GM19193 (cell line): Measurements from ENCODE around the gene CD5L.

ENCODE experiments used
- POLR2A ChIP-seq: IDR thresholded peaks from 4 replicates; pipeline ENCODE4 v1.6.1; 2011; ENCODE audit not compliant: insufficient read depth, insufficient read length; ENCODE audit errors: extremely low read depth

Gene CD5L

DNA sequence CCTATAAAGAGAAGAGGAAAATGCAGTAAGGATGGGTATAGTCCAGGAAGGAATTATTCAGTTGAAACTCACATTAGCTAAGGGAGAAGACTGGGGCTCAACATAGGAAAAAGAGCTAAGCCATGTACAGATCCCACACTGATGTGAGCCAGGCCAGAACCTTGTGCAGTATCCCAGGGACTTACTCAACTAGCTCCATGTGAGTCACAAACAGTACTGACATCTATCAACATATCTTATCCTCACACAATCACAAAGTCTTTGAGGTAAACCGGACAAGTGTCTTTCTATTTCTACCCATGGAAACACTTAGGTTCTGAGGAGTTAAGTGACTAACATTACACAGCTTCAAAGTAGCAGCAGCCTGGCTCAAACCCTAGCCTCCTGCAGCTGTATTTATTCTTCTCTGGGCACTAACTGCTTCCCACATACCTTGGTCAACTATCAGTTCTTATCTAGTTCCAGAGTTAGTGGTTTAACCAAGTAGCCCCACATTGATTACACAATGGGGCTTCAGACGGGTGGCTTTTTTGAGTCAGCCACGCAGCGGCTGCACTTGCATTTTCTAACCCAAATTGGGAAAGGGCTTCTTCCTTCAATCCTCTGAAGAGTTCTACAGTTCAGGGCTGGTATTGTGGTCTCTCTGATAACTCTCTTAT lies 9.5 kb downstream of the CD5L start:
- no peak for TF ChIP-seq POLR2A

DNA sequence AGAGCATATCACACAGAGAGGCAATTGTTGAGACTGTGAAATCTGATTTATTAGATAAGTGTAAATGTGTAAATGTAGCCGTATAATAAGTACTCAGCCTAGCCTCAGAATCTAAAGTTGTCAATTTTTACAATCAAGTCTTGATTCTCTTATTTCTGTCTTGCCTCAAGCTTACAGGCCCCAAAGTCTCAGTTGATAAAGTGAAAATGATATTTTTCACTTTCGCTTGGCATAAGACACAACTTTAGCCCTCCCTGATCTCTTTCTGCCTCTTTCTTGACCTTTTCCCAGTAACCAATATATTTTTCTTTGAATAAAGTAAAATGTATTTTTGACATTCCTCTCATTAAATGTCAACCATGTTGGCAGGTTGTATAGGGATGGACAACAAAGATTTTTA lies 10.7 kb downstream of the CD5L start:
- TF ChIP-seq POLR2A = no peak

DNA sequence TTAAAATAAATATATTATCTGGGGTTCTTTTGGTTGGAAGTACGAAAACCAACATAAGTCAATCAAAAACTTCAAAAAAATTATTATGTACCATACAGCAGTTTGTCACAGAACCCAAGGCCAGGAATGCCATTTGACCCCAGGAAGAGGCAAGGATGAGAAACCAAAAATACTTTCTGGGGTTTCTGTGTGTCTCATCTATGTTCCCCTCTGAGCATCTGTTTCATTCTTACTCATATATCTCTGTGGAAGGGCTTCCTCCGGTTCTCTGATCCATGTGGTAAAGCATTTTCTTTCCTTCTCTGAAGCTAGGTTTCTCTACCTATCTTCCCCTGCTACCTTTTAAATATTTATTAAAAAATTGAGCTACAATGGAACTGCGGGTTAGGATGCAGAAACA lies 11.9 kb downstream of the CD5L start:
- TF ChIP-seq POLR2A = no peak

DNA sequence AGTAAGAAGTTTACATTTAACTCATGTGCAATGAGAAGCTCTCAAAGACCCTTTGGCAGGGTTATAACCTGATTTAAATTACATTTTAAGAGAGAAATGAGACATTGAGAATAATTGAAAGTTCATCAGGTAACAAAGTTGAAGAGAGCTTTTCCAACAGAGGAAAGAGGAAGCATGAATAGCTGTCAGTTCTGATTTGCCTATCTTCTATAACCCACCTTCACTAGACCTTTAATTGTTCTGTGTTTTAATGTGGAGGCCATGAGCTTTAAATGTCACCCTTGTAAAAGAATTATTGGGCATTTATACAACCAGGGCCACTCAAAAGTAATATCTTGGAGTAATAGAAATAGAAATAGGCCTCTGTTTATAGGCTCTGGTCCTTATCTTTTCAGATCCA lies 12.4 kb downstream of the CD5L start:
- no peak for TF ChIP-seq POLR2A

DNA sequence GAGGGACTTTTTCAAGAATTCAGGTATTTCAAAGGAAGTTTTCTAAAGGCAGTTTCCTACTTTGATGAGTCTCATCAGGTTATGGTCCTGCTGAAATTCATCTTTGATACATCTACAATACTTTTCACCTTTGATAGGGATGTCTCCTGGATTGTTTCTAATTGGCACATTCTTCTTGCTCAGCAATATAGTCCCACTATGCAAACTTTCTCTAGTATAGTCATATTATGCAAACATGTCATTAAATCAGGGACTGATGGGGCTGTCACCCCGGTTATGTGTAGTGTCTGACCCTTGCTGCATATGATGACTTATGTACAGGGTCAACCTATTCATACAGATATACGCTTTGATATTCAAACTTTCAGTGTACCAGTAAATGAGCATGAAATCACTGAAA lies 21.3 kb downstream of the CD5L start:
- TF ChIP-seq POLR2A = no peak

DNA sequence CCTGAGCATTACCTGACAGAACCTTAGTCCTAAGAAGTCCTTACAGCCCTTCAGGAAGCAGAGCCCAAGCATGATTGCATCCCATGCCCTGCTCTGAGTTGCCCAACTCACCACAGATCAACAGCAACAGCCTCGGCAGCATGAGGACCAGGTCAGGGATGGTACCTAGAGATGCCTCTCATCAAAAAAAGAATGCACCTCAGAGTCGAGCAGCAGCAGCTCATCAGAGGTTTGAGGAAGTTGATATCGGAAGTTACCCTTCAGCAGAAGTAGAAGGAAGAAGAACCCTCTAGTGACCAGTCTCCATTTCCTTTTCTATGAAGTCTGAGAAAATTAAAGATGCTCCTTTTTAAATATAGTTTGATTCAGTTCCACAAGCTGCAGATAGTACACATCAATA lies 21.7 kb downstream of the CD5L start, which contains the start of gene FCRL1:
FCRL1 (minus strand) TSS at position 225 of the 400 bp plus-strand sequence; CDS start at position 142, 83 bp downstream.
- no peak for TF ChIP-seq POLR2A

DNA sequence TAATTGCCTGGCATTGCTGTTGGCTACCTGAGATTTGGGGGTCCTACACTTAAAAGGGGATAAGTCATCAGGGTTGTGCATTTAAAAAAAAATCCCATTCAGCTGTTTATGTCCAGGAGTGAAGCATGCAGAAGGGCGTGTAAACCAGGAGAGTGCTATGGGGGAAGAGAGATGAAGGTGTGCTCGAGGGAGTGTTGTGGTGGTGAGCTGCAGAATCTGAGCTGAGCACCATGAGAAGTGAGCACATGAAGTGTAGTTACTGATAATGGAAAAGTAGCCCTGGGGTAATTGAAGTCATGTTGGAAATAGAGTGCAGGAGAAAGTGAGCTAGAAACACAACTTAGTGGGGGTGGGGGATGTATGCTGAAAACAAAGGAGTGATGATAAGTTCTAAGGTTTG lies 22.4 kb downstream of the CD5L start:
- TF ChIP-seq POLR2A = no peak

DNA sequence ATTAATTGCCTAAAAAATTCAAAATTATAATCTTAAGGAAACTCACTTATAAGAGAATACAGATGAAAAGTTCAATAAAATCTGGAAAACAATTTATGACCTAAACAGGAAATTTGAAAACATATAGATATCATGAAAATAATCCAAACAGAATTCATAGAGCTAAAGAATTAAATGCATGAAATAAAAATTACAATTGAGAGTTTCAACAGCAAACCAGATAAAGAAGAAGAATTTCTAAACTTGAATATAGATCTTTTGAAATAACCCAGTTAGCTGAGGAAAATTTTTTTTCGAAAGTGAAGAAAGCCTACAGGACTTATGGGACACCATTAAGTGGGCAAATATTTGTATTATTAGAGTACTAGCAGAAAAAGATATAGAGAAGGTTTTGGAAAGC lies 28.3 kb downstream of the CD5L start:
- no peak for TF ChIP-seq POLR2A

DNA sequence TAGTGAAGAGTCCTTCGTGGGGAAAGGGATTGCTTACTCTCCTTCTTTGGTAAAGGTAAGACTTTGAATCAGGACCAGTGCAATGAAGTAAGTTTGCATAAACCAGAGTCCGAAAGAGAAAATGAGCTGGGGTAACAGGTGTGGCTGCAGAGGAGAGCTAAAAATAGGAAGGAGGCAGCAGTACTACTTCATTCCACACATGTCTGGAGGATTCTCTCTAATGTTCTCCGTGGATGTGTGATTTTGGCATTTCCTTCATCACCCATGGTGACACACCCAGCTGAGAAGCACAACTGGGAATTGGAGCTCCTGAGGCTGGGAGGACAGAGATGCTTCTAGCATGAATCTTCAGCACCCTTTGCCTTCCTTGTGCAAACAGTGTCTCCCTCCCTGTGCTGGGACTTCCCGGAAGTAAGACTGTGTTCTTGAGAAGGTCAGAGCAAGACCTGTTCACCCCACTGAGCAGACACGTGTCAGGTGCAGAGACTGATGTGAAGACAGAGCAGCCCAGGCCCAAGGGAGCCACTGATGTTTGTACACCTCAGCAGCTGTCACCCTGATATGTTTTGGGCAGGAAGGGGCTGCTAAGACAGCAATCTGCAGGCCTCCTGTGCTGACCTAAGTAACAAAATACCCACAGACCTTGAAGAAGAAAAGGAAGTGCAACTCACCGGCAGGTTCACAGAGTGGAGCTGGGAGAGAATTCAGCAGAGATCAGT lies 35.0 kb downstream of the CD5L start:
- no peak for TF ChIP-seq POLR2A

DNA sequence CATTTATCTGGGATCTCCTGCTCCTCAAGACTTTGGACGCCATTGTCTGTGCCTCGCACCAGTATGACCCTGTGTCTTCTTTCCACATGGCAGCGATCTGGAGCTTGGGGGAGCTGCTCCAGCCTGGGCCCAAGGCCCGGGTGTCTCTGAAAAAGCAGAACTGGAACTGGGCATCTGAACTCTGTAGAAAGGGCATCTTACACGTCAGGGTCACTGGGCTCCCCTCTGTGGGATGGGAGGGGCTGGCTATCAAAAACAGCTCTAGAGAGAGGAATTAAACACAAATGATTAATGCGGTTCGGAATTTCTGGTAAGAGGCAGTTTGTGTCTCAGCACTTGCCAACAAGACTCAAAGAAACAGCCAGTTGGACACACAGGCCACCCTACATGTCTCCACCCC lies 37.8 kb downstream of the CD5L start:
- TF ChIP-seq POLR2A = no peak

DNA sequence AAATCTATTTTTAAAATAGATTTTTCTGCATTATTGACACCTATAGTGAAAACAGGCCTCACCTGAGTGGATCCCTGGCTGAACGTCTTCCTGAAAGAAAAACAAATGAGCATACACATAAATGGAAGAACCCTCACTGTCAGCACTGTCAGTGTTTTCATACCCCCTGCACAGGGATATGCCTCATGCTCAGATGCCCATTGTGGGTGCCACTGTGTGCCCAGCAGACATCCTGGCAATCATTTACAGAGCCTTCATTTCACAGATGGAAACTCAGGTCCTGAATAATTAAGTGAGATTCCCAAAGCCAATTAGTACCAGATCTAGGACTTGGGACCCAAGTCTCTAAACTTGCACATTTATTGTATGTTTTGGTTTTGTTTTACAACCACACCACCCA lies 41.6 kb downstream of the CD5L start:
- TF ChIP-seq POLR2A = no peak

DNA sequence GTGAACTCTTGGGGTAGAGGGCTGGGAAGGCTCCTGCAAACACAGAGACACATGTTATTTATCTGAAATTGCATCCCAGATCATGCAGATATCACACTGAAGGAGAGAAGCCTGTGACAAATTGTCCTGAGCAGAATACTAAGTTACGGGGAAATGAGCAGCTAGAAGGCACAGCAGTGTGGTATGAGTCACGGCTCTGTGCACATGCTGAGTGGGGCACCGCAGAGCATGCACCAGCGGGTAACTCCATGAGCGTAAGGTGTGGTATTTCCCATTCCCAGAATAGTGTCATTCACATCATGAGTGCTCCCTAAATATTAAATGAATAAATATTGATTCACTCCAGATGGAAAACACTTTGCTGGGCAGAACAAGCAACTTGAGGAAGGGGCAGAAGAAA lies 43.4 kb downstream of the CD5L start:
- no peak for TF ChIP-seq POLR2A

DNA sequence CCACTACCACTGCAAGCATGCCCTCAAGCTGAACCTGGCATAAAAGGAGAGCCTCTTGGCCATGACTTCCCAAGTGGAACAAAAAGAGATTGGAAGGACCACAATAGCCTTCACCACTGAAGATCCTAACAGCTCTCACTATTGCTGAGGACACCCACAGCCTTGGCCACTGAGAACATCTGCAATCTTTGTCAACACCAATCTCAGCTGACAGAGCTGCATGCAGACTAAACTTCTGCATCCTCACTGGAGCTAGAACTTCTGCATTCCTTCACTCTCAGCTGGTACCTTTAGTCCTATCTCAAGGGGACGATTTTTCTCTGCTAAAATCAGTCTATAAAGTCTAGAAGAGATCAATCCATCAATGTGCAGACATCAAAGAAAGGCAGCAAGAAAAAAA lies 56.4 kb downstream of the CD5L start:
- no peak for TF ChIP-seq POLR2A

DNA sequence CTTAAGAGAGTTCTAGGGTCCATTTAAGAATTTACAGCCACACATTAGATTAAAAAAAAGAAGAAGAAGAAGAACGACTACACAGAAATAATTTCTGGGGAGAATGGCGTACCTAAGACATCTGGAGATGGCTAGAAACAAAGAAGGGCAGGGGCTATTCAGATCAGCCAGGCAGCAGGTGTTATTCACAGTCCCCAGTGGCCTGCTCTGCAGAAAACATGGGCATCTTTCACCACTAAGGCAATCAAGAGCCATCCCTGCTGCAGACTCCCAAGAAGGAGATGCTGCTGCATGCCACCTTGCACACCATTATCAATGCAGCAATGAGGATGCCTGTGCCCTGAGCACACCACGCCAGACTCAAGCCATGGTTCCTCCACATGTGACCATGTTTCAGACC lies 56.8 kb downstream of the CD5L start:
- TF ChIP-seq POLR2A = no peak

DNA sequence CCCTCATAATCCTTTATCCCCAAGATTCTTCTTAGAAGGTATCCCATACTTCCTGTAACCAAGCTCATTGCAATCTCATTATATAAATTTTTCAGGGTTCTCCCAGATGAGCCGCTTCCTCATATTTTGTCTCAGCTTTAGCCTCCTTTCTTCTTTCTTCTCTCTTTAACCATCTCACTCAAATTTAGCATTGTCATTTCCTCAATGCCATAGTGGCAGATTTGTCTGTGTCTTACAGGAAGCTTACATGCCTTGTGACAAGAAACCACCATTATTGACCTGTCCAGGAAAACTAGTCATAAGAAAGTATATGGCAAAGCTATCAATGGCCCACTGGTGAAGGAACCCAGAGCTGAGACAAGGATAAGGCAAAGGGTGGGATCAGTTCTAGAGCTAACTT lies 58.7 kb downstream of the CD5L start:
- no peak for TF ChIP-seq POLR2A

DNA sequence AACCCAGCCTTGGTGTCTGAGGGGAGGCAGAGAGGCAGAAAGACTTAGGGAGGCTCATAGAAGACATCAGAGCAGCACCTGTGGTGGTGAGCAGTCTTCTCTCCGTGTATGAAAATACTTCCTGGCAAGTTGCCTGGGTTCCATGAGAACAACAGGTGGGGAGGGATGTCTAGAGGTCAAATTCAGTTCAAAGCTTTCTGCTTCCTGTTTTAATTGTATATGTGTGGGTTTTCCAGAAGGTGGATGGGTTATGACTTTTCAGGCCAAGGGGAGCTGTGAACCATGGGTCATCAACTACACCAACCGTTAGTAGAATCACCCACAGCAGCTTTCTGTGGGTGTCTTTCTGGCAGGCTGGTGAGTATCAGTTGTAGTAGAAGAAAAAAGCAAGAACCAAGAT lies 60.6 kb downstream of the CD5L start:
- no peak for TF ChIP-seq POLR2A
